Endothelial cell of hepatic sinusoid (primary cell): ENCODE measurements around the gene FMO4.
"Not testable (repeated sequence)": the region's sequence is repeated elsewhere in the genome, so short reads cannot be mapped to it uniquely, and the experiment has no call there.

Experiments
- in situ Hi-C: cut with HindIII; loops from 2 replicates; pipeline ENCODE4 v1.10.0; 2017; ENCODE audit warnings: low sequenced_read_pairs

FMO4 gene

GRCh38 chr1:171381866-171382210 lies 67.9 kb downstream of the FMO4 start:
- in situ Hi-C loops = no loop called here

- in situ Hi-C loops = no loop called here
These were observed 70.5 kb downstream of the FMO4 start for GRCh38 chr1:171384496-171384895.

- in situ Hi-C loops = no loop called here
These were observed 75.2 kb downstream of the FMO4 start for GRCh38 chr1:171389171-171389570.

GRCh38 chr1:171390740-171391139 lies 76.8 kb downstream of the FMO4 start:
- in situ Hi-C loops = not testable (repeated sequence)
